HFF-Myc (cell line): ENCODE results near the gene GFM2.
"Not testable (repeated sequence)": the region's sequence is repeated elsewhere in the genome, so short reads cannot be mapped to it uniquely, and the experiment has no call there.

Experiments
- DNase-seq: peaks from one replicate; pipeline ENCODE4 v3.0.0-alpha.2; 2011; ENCODE audit warnings: low read depth; ENCODE audit errors: extremely low read depth
- H3K4me3 ChIP-seq: replicated peaks from 2 replicates; pipeline ENCODE4 v1.5.1; 2011; ENCODE audit warnings: low read depth, mild to moderate bottlenecking, control low read depth, low read length
- CTCF ChIP-seq: IDR thresholded peaks from 2 replicates; pipeline ENCODE4 v1.5.1; 2012; ENCODE audit warnings: mild to moderate bottlenecking, low read depth, low read length, control low read depth; ENCODE audit errors: missing control alignments

The GFM2 gene

GRCh38 chr5:74766849-74767578 is at the start of gene GFM2, which contains the start of gene NSA2:
GFM2 (minus strand) TSS chr5:74767117; CDS start chr5:74763742, 3,375 bp downstream.
NSA2 (plus strand) TSS chr5:74767249; CDS start chr5:74767361, 112 bp downstream.
- peak; percentile 79 for DNase-seq
- peak within 1 kb of the TSS; percentile 98 for H3K4me3 ChIP-seq
- no peak for TF ChIP-seq CTCF

- no peak overlapping the region for H3K4me3 ChIP-seq
- no peak for DNase-seq
- no peak for TF ChIP-seq CTCF
Measured at GRCh38 chr5:74810915-74811314, 44.0 kb upstream of the GFM2 start.

- H3K4me3 ChIP-seq, result no peak overlapping the region
- TF ChIP-seq CTCF, result no peak
- DNase-seq, result no peak
Measured at GRCh38 chr5:74801941-74802340, 35.0 kb upstream of the GFM2 start.

GRCh38 chr5:74801197-74801596 is 34.3 kb upstream of the GFM2 start:
- TF ChIP-seq CTCF, result no peak
- DNase-seq, result no peak
- no peak overlapping the region for H3K4me3 ChIP-seq

GRCh38 chr5:74798977-74799911 is 32.3 kb upstream of the GFM2 start:
- no peak overlapping the region for H3K4me3 ChIP-seq
- DNase-seq, result no peak
- no peak for TF ChIP-seq CTCF

- not testable (repeated sequence) for H3K4me3 ChIP-seq, DNase-seq
Measured at GRCh38 chr5:74791669-74792068, 24.8 kb upstream of the GFM2 start.

GRCh38 chr5:74787424-74787823 is 20.5 kb upstream of the GFM2 start:
- no peak for DNase-seq
- H3K4me3 ChIP-seq, result no peak overlapping the region
- TF ChIP-seq CTCF, result no peak
